Middle frontal gyrus (tissue), 1 donor: ENCODE results near the gene DAP.

ENCODE experiments used
- DNase-seq: peaks from one replicate; pipeline ENCODE4 v3.0.0-alpha.2; 2015; ENCODE audit warnings: low spot score; ENCODE audit errors: extremely low spot score

The DAP gene

DNA sequence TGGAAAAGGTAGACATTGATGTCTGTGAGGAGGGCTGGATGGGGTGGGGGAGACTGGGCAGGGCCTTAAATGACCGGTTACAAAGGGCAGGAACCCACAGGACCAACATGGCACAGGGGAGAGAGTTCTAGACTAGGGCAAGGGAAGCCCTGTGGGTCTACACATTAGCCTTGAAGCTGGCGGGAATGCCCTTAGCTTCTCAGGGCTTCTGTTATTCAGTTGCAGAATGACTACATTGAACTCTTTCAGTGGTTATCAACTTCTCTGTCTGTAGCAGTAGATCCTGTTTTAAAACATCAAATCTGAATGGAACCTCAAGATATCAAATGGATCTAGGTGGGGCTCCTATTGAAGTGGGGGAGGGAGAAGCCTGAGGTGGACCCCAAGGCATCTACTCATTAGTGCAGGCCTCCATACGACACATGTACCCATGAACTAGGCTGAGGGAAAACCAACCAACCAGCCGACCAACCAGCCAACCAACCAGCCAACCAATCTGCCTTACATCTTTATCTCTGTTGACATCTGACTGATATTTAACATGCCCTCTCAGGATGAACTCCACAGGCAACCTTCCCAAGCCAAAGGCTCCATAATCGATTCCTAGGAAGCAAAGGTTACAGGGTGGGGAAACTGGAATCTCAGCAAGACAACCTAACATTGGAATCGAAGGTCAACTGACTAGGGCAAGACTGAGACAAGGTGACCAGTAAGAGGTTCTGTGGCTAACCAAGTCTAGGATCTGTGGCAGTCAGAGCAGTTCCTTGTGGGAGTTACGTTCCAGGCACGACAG is 48.3 kb downstream of the DAP start:
- no peak for DNase-seq

DNA sequence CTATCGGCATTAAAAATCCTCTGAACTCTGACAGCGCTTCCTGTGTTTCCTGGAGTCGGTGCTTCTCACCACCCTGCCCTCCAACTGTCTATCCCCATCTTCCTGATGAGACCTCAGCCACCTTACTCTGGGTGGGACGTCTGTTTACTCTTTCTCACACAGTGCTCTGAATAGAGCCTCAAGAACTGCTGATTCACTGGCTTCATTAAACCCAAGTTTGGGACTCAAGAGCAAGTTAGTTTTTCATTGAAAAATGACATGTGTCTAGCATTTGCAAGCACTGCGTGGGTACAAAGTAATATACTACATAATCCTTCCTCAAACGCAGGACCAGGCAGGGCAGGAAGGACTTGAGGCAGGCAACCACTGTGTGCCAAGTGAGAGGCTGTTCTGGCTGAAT is 49.5 kb downstream of the DAP start:
- no peak for DNase-seq

DNA sequence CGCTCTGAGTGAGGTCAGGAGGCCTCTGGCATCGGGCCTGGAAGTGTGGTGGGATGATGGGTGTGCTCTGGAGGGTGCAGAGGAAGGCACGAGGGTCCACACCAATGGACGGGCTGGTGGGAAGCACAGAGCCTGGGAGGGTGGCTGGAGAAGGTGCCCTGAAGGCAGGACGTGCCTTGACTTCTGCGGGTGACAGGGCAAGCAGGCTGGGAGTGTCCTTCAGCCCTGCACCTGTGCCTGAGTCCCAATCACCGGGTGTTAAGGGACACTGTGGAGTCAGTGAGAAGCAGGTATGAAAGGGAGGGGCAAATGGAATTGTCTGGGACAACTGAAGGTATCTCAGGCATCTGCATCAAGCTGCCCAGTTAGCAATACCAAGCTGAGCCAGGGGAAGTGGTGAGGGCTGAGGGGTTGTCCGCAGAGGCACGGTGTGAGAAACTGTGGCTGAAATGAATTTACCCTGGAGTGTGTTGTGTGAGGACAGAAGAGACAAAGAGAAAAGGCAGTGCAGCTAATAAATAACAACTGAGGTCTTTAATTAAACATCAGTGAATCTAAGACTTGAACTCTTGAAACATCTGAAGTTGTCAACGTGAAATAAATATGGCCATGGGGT is 50.4 kb downstream of the DAP start:
- DNase-seq = no peak

DNA sequence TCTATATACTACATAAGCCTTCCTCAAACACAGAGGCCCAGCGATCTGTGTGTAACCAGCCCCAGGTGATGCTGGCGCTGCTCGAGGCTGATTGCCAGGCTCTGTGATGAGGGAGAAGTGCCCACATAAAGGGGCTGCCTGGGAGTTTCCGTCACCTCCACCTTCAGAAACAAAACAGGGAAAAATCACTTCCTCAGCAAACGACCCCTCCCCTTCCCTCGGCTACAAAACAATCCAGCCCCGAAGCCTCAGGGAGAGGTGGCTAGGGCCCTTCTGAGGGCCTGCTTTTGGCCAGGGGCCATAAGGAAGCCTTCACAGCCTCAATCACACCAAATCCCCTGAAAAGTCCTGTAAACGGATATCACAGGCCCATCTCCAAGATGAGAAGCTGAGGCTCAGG is 51.1 kb downstream of the DAP start:
- DNase-seq = no peak

DNA sequence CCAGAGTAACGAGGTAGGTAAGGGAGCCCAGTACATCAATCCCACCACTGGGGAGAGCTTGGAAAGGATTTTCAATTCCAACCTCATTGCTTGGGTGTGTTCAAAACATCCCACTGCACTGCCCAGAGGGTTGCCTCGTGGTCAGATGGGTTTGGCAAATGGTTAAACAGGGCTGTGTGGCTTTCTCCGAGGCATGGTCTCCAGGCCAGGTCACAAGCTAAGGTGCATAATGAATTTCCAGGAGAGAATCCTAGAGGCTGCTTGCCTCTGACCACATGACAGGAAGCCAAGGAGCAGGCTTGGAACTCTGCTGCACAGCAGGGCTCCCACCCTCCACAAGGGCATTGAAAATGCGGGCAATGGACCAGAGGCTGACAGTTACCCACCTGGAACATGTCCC is 51.6 kb downstream of the DAP start:
- no peak for DNase-seq

DNA sequence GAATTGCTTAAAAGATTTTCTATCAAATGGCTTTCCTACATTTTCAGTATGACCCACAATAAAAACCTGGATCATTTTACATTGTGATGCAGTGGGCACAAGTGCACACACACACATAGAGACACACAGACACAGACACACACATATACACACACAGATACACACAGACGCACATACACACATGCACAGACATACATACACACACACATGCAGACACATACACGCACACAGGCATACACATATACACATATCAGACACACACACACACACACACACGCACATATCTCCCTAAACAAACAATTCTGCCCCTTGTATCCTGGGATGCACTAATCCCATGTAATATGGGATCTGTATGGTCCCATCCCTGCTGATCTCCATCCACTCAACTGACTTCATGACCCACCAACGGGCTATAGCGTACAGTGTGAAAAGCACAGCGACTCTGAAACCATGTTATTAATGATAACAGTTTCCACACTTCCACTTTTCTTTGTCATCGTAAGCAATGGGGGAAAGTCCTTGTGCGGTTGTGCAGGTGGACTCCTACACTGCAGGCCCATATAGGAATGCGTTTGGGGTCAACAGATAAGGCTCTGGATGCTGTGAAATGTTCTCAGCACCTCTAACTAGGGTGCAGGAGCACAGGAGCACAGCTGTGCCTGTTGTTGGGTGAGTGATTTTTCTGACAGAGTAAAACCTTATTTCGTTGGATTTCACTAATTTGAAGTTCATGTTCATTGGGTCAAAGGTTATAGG is 52.7 kb downstream of the DAP start:
- no peak for DNase-seq

DNA sequence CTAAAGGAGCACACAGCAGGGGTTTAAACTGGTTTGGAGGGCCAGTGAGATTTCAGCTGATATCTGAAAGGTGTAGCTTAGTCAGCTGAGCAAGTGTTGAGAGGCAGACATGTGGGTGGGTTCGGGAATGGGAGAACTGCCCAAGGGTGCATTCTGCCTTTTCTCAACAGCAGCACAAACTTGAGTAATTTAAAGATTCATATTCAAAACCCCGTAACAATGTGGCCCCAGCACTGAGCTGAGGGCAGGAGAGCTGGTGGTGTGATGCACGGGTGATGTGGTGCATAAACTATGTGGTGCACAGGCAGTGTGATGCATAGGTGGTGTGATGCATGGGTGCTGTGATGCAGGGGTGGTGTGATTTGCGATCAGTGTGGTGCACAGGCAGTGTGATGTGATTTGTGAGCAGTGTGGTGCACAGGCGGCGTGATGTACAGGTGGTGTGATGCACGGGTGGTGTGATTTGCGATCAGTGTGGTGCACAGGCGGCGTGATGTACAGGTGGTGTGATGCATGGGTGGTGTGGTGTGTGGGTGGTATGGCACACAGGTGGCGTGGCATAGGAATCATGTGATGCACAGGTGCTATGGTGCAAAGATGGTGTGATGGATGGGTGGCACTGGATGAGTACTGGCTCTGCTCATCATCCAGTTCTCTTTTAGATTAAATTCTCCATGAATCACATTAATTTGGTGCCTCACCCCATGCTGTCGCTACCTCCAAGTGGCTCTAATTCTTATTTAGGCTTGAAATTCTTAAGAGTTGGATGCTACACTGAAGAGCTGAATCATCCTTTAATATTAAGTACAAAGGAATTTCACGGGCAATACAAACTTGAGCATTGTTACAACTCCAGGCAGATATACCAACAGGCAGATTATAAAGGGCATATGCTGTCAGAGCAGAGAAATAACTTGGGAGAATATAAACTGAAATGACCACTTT is 53.6 kb downstream of the DAP start:
- no peak for DNase-seq

DNA sequence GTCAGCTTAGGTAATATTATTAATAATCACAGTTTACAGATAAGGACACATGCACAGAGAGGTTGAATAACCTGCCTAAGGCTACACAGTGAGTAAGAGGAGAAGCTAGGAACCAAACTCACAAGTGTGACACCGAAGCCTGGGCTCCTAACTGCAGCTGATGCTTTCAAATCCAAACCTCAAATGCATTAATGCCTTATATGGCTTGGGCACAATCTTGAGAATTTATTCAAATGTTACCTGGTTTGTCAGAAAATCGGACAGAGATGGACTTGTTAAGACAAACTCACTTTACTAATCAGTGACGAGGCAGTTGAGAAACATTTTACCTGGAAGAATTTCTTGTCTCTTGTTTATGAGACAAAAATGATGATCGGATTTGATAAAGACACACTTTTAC is 54.7 kb downstream of the DAP start:
- no peak for DNase-seq

DNA sequence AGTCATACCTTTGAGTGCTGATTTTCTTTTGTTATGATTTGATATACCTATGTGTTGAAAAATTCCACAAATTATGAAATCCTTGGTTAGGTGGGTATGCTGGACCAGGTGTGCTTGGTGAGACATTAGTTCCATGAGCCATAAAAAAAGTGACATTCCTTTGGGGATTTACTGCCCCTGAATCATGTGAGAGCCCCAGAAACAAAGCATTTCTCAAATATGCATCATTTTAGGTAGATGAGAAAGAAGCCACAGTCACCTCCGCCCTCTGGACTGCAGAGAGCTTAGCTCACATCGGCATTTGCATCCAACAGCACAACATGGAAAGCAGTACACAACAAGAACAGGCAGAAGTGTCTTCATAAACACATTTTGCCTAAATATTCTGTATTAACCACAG is 55.3 kb downstream of the DAP start:
- no peak for DNase-seq

DNA sequence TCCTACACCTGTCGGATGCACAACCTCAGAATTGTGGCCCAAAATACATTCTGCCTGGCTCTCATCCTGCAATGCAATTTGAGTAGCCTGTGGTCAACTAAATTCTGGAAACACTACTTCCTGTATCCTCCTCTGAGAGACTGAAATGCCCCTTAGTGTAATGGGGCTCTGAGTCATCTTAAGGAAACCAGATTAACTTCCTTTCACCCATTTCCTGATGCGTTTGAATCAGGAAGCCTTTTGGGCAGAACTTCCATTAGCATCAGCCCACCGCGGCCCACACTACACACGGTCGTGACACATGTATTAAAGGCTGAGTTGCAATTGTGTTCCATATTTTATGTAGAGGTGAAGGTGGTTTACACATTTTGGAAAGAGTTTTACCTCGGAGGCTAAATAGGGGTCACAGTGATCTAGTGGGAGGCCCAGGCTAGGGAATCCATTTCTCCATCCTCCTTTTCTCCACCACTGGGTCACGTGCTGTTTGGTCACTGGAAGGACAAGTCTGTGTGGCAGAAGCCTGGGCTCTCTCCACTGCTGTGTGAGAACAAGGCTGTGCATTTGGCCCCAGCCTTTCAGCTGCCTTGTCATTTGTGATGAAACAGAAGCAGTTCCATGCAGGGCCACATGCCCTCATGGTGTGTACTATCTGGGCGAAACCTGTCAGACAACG is 55.9 kb downstream of the DAP start:
- DNase-seq = no peak

DNA sequence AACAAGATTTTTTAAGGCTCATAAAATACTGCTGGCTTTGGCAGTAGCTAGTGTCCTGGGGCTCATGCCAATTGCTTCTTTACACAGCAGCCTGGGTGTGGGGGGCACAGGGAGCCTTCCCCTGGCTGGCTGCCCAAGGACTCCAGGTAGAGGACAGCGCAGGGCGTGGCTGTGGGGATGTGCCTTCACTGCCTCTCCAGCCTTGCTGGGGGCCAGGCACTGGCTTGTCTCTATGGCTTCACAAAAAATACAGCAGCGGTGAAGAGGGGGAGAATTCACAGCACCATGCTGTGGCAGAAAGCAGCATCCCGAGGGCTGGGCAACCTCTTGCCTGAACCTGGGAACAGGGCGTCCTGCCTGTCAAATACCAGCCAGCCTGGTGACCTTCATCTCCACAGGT is 57.4 kb downstream of the DAP start:
- no peak for DNase-seq

DNA sequence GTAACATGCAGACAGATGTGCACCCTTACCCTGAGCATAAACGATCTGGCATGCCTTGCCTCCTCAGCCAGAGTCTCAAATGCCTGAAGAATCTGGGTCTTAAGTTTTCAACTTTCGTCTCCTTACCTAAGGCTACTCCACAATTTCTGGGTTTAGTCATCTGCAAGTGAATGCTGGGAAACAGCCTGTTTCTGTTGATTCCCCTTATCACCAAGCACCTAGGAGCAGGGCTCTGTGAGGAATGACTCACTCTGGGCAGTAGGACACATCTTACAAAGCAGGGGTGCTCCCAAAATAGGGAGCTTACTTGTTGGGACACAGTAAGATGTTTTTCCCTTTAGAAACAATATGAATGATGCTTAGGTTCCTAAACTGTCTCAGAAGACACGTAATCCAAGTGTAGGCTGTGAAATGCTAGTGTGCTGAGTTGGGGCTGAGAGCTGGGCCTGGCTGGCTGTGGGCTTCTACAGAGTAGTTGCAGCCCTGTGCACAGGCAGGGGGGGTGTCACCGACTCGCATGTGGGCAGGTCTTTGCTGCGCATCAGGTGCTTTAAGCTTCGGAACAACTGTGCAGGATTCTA is 58.0 kb downstream of the DAP start:
- DNase-seq = no peak

DNA sequence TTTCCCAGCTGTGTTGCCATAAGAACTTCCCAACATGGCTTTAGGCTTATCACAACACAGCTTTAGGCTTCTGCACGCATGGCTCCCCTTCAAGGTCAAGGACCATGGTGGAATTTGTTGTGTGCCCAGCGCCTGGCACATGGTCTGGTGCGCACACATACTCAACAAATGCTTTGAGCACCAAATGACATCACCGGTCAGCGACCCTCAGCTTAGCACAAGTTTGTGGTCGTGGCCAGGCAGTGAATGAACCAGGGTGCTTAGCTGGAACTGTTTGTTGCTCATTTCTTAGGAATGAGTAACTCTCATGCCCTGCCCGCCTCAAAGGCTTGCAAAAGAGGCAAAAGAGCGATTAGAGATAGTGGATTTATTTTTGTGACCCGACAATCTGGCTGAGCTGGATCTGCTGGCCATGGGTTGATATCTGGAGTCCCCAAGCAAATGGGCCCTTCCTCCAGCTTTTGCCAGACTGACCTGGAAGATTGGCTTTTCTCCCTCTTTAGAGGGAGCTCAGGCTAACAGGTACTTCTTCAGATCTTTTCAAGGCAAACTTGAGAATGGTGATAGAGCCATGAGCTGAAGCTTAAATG is 58.9 kb downstream of the DAP start:
- DNase-seq = no peak

DNA sequence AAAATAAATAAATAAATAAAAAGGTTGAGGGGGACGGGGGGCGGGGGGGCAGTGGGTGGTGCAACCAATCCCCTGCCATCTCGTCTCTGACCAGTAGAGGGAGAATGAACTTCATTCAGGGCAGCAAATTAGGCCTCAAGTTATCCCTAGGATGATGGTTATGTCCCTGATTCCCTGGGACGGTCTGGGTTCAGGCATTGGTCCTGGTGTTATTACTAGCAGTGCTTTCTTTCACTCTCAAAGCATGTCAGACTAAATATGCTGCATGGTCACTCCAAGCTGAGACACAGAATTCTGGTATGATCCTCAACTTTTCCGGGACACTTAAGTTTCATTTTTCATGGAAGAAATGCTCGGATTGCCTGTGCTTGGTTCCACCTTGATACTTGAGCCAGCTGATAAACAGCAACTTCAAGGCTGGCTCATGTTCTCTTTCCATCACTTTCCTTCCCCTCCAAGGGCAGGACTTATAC is 59.4 kb downstream of the DAP start:
- DNase-seq = no peak

DNA sequence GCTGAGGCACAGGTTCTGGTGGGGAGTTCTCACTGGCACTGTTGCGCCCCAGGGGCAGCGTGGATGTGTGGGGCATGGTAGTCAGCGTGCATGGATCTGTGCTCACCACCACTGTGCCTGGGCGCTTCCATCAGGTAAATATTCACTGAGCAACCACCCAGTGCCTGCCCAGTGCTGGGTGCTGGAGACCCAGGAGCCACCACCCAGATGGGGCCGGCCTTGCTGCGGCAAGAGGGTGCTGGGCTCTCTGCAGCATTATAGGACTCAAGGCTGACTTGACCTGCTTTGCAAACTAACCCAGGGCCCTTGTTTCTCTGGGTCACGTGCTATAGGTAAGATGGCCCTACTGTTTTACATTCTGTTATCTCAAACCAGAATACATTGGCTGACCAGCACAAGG is 60.5 kb downstream of the DAP start:
- no peak for DNase-seq

DNA sequence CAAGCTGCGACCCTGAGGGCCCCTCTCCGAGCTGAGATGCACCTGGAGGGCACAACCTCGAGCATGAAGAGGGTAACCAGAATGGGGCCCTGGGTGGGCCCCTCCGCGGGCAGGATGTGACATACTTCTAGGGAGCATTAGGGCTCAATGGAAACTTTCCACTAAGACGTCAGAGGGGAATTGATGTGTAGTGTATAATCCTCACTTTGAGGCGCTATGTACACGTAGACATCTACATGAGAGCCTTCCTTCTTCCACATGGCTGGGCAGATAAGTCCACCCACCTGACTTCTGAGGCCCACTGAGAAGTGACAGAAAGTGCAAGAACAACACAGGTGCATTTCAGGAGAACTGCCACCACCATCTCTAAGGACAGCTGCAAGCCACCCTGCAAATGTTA is 61.0 kb downstream of the DAP start:
- no peak for DNase-seq

DNA sequence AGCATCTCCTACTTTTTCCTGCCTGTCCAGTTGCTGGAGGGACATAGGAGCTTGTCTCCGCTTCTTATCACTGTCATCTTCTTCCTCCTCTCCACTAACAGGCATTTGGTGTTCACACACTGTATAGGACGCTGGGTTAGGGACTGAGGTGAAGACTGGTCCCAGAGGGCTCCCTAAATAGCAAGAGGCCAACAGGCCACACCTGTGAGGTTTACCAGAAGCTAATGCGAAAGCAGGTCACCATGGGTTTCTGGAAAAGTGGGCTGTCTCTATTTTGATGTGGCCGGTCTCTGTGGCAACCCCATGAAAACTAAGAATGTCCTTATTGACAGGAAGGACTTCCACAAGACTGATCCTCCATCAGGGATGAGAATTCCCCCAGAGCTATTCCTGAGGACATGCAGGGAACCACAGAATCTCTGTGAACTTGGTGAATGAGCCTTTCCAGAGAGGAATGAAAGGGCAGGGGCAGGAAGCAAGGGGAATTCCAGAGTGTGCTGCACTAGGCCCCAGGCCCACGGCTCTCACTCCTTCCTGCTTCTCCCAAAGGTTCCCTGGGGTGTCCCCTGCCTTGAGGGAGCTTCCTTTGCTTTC is 61.7 kb downstream of the DAP start:
- DNase-seq = no peak

DNA sequence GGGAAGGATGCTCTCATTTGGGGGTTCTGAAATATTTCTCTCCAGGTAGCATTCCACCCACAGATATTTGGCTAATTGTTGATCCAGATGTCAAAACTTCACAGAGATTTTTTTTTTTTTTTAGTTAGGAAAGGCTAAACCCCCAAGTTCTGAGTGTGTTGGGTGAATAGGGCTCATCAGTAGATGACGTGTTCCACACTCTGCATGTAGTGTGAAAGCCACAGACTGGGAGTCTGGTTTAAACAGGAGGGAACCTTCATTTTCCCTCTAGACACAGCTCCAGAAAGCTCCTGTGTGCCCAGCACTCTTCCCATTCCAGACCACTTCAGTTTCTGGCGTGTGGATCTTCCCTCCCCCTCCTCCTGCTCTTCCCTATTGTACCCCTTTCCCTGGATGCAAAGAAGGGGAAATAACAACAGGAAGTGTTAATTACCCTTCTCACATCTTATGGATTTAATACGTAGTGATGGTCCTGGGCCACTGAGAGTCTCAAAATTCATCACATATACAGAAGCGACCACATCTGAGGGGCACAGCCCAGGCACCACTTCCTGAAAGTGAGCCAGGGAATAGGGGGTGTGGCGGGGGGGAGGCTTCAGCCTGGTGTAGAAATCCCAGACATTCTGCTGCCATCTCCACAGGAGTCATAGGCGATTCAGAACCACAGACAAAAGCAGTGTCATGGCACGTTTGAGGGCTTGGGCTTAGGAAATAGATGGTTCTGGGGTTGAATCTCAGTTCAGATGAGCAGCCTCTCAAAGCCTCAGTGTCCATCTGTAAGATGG is 65.1 kb downstream of the DAP start:
- no peak for DNase-seq
